Transverse colon (tissue), 4 donors: ENCODE measurements around the gene KRT222. TPM values are rescaled to one million over a fixed set of nuclear protein-coding genes. Genes with fewer than 3 reads are reported as not detected.

Experiments
- DNase-seq: peaks from one replicate; pipeline ENCODE4 v3.0.0-alpha.2; 2019
- H3K27ac ChIP-seq, 4 donors: fragments of 200-600 bp; sonication (generic); 2 replicates each; pipeline ENCODE4 v1.5.1; 2016 to 2018; ENCODE audit warnings: inconsistent platforms in 4 of 4
- H3K27me3 ChIP-seq: fragments of 200-600 bp; sonication (generic); 2 replicates; pipeline ENCODE4 v1.5.1; 2017; ENCODE audit warnings: inconsistent platforms
- H3K36me3 ChIP-seq, 4 donors: fragments of 200-600 bp; sonication (generic); 2 replicates each; pipeline ENCODE4 v1.5.1; 2017 to 2019; ENCODE audit warnings: inconsistent platforms in 4 of 4
- H3K4me1 ChIP-seq, 4 donors: fragments of 200-600 bp; sonication (generic); 2 replicates each; pipeline ENCODE4 v1.5.1; 2017 to 2020; ENCODE audit warnings: inconsistent platforms in 4 of 4
- H3K4me3 ChIP-seq, 4 donors: fragments of 200-600 bp; sonication (generic); 1 replicate in 1 of 4; 2 replicates in 3 of 4; pipeline versions ENCODE4 v1.5.1 to v1.6.1; 2017 to 2019; ENCODE audit warnings: inconsistent platforms in 4 of 4
- H3K9me3 ChIP-seq, 2 donors: fragments of 200-600 bp; sonication (generic); 2 replicates each; pipeline ENCODE4 v1.5.1; 2017 to 2019; ENCODE audit warnings: inconsistent platforms in 2 of 2
- CTCF ChIP-seq, 5 experiments: fragments of 200-600 bp in 3 of 5; fragments of 450-650 bp in 2 of 5; sonication (generic) in 3 of 5; IDR thresholded peaks; 1 replicate in 2 of 5; 2 replicates in 3 of 5; pipeline ENCODE4 v1.5.1; 2016 to 2017; ENCODE audit warnings: antibody characterized with exemption in 5 of 5, inconsistent platforms in 3 of 5, mild to moderate bottlenecking in 2 of 5, moderate library complexity in 1 of 5
- EP300 ChIP-seq: sonication (generic); formaldehyde crosslinking; IDR thresholded peaks from one replicate; pipeline ENCODE4 v1.6.1; 2017; ENCODE audit warnings: antibody characterized with exemption, low read depth
- POLR2A ChIP-seq: fragments of 450-650 bp; IDR thresholded peaks from one replicate; pipeline ENCODE4 v1.6.1; 2016; ENCODE audit warnings: antibody characterized with exemption, mild to moderate bottlenecking, moderate library complexity
- POLR2AphosphoS5 ChIP-seq, 3 donors: sonication (generic); formaldehyde crosslinking; IDR thresholded peaks; one replicate each; pipeline ENCODE4 v1.6.1; 2016; ENCODE audit warnings: antibody characterized with exemption in 3 of 3
- WGBS, 2 donors: methylation state at CpG; one replicate each; pipeline ENCODE4 v1.1.5; 2018; ENCODE audit warnings: low coverage in 1 of 2; 5-methylcytosine and 5-hydroxymethylcytosine counted together
- in situ Hi-C, 4 donors: fragments of 200-750 bp; cut with MboI; loops; one replicate each; pipeline versions ENCODE4 v1.15.0 to v1.15.1; 2017; ENCODE audit warnings: low sequenced_read_pairs in 3 of 4, low pct_ligation_motif_present in 1 of 4, low pct_unique_long_range_greater_than_20kb in 1 of 4
- intact Hi-C: fragments of 100-400 bp; cut with DNase I; formaldehyde crosslinking; loops from one replicate; pipeline ENCODE4 v1.15.1; 2023; ENCODE audit warnings: low total_unique reads
- total RNA-seq, 4 donors: library from RNA; depleted of rRNA; stranded (reverse); fragments of >200 nt; gene quantifications; one replicate each; pipeline ENCODE4 v1.1.0, GENCODE V29; 2016

Gene KRT222
- total RNA-seq, 4 donors from 2014 or later = 0.27 to 0.48 TPM; not detected in 2

GRCh38 chr17:40632216-40632615, 32.8 kb downstream of the KRT222 start:
- H3K27me3 ChIP-seq = no peaks in the 10 kb centered on the region
- intact Hi-C loops (no loop called here), in situ Hi-C loops (no loop called here)
- TF ChIP-seq POLR2AphosphoS5 (IDR thresholded peaks at IDR 0.05) (peak in 1 of 3 donors; percentile 18), EP300 (no peak)
- H3K9me3 ChIP-seq = no peaks in the 10 kb centered on the region
- no peak for DNase-seq
- no peak overlapping the region for H3K4me3 ChIP-seq
- H3K27ac ChIP-seq = peak overlapping the region in 2 of 4 donors; percentile 28 to 34
- H3K36me3 ChIP-seq = peaks cover 0 to 86% (median 43%) of the 10 kb centered on the region in 4 donors
- H3K4me1 ChIP-seq = no peaks in the 10 kb centered on the region
- WGBS, 2 donors = 74% methylated on average over 9 of the region's 9 CpGs; no CpG with 5 or more reads in 1 of the 2 donors

- no peak for DNase-seq
- 47 to 65% methylated on average over 2 of the region's 2 CpGs for WGBS, 2 donors
- TF ChIP-seq POLR2AphosphoS5 (IDR thresholded peaks at IDR 0.05) (no peak), POLR2A (no peak), CTCF (IDR thresholded peaks at IDR 0.05) (no peak), EP300 (no peak)
- Histone ChIP-seq H3K4me3 (no peak overlapping the region), H3K36me3 (peaks cover 0 to 63% (median 28%) of the 10 kb centered on the region in 4 donors), H3K9me3 (no peaks in the 10 kb centered on the region), H3K27me3 (no peaks in the 10 kb centered on the region), H3K27ac (no peak overlapping the region), H3K4me1 (no peaks in the 10 kb centered on the region)
- in situ Hi-C loops (no loop called here), intact Hi-C loops (no loop called here)
Observed at GRCh38 chr17:40629842-40630241, 35.1 kb downstream of the KRT222 start.

GRCh38 chr17:40625311-40625710, 39.7 kb downstream of the KRT222 start:
- Histone ChIP-seq H3K36me3 (peaks cover 0 to 27% (median 12%) of the 10 kb centered on the region in 4 donors), H3K9me3 (no peaks in the 10 kb centered on the region), H3K27me3 (no peaks in the 10 kb centered on the region), H3K4me3 (no peak overlapping the region), H3K4me1 (peaks cover 0 to 8% (median under 1%) of the 10 kb centered on the region in 4 donors), H3K27ac (no peak overlapping the region)
- intact Hi-C loops (no loop called here), in situ Hi-C loops (no loop called here)
- 59 to 60% methylated on average over 5 of the region's 5 CpGs for WGBS, 2 donors
- no peak for DNase-seq
- no peak for TF ChIP-seq POLR2AphosphoS5 (IDR thresholded peaks at IDR 0.05)
- TF ChIP-seq CTCF (IDR thresholded peaks at IDR 0.05) = no peak
- no peak for TF ChIP-seq POLR2A
- TF ChIP-seq EP300 = no peak

GRCh38 chr17:40623419-40624210, 41.4 kb downstream of the KRT222 start:
- no peak for TF ChIP-seq POLR2A
- TF ChIP-seq CTCF (IDR thresholded peaks at IDR 0.05) = no peak
- TF ChIP-seq EP300 = no peak
- no peak for TF ChIP-seq POLR2AphosphoS5 (IDR thresholded peaks at IDR 0.05)
- Histone ChIP-seq H3K27me3 (no peaks in the 10 kb centered on the region), H3K4me3 (no peak overlapping the region), H3K27ac (no peak overlapping the region), H3K4me1 (peaks cover 0 to 19% (median 14%) of the 10 kb centered on the region in 4 donors), H3K36me3 (peaks cover 0 to 10% (median 4%) of the 10 kb centered on the region in 4 donors), H3K9me3 (no peaks in the 10 kb centered on the region)
- intact Hi-C loops (no loop called here), in situ Hi-C loops (loop anchor here (5.0 to 25.0 kb wide), 3 partner anchors 164 to 1039 kb away; partner anchors contain the start of genes KRT27 (in 2 of the 4) and KRT28 (in 2 of the 4))
- DNase-seq = no peak
- 78 to 94% methylated on average over 10 to 12 of the region's 12 CpGs for WGBS, 2 donors
